Naive thymus-derived CD4-positive, alpha-beta T cell (primary cell): ENCODE data around the gene EIF4G3. TPM values are rescaled to one million over a fixed set of nuclear protein-coding genes. Genes with fewer than 3 reads are reported as not detected.
"Not testable (repeated sequence)": the region's sequence is repeated elsewhere in the genome, so short reads cannot be mapped to it uniquely, and the experiment has no call there.

Source experiments
- ATAC-seq: fragments of 150-1000 bp; cut with Tn5 transposase; 2 replicates; pipeline ENCODE4 v1.10.0; 2021; ENCODE audit warnings: mild to moderate bottlenecking, moderate library complexity
- CTCF ChIA-PET: fragments of 350-600 bp; sonication (Branson Sonifier 250); formaldehyde crosslinking; loops from one replicate; lab custom pipeline; 2021; ENCODE audit warnings: antibody characterized with exemption; lab: Charles Lee
- POLR2A ChIA-PET: fragments of 350-600 bp; sonication (Branson Sonifier 250); formaldehyde crosslinking; loops from one replicate; lab custom pipeline; 2021; ENCODE audit warnings: antibody characterized with exemption, inconsistent platforms; lab: Charles Lee
- DNase-seq, 9 donors: peaks; one replicate each; pipeline versions ENCODE4 v3.0.0 to v3.0.0-alpha.2; 2020 to 2022; ENCODE audit warnings: mixed read lengths in 1 of 9
- H3K27ac ChIP-seq: one replicate; pipeline ENCODE4 v1.7.0; 2013; ENCODE audit warnings: mild to moderate bottlenecking, low read depth, low read length, moderate library complexity
- H3K27me3 ChIP-seq, 2 donors: one replicate each; pipeline ENCODE4 v1.7.0; 2013; ENCODE audit warnings: low read length in 2 of 2, mild to moderate bottlenecking in 2 of 2, moderate library complexity in 2 of 2; ENCODE audit not compliant: control insufficient read depth in 2 of 2, insufficient read depth in 2 of 2
- H3K36me3 ChIP-seq, 3 experiments: 1 replicate in 2 of 3; 2 replicates in 1 of 3; pipeline ENCODE4 v1.7.0; 2013; ENCODE audit warnings: low read length in 3 of 3, mild to moderate bottlenecking in 3 of 3, moderate library complexity in 1 of 3; ENCODE audit not compliant: insufficient read depth in 3 of 3, control insufficient read depth in 2 of 3
- H3K4me1 ChIP-seq, 2 donors: one replicate each; pipeline ENCODE4 v1.7.0; 2013; ENCODE audit warnings: low read length in 2 of 2, mild to moderate bottlenecking in 2 of 2, moderate library complexity in 1 of 2; ENCODE audit not compliant: control insufficient read depth in 2 of 2, insufficient read depth in 2 of 2
- H3K4me3 ChIP-seq: 2 replicates; pipeline ENCODE4 v1.7.0; 2013; ENCODE audit warnings: mild to moderate bottlenecking, low read length
- H3K9me3 ChIP-seq, 3 experiments: 1 replicate in 2 of 3; 2 replicates in 1 of 3; pipeline ENCODE4 v1.7.0; 2013; ENCODE audit warnings: low read length in 3 of 3; ENCODE audit not compliant: control insufficient read depth in 2 of 3
- H3K27ac Mint-ChIP-seq, 9 donors: one replicate each; pipeline ENCODE4 v1.8.0; 2020 to 2022; ENCODE audit warnings: mixed read lengths in 9 of 9, mild to moderate bottlenecking in 8 of 9, moderate library complexity in 5 of 9, inconsistent platforms in 2 of 9
- H3K27me3 Mint-ChIP-seq, 5 donors: one replicate each; pipeline ENCODE4 v1.8.0; 2021 to 2022; ENCODE audit warnings: mixed read lengths in 5 of 5, mild to moderate bottlenecking in 1 of 5
- H3K36me3 Mint-ChIP-seq, 5 donors: one replicate each; pipeline ENCODE4 v1.8.0; 2020 to 2022; ENCODE audit warnings: mixed read lengths in 5 of 5, mild to moderate bottlenecking in 3 of 5, inconsistent platforms in 1 of 5
- H3K4me1 Mint-ChIP-seq, 7 donors: one replicate each; pipeline ENCODE4 v1.8.0; 2020 to 2022; ENCODE audit warnings: mixed read lengths in 7 of 7, mild to moderate bottlenecking in 3 of 7, inconsistent platforms in 1 of 7
- H3K4me3 Mint-ChIP-seq, 10 donors: one replicate each; pipeline ENCODE4 v1.8.0; 2020 to 2022; ENCODE audit warnings: mild to moderate bottlenecking in 10 of 10, mixed read lengths in 10 of 10, moderate library complexity in 6 of 10, inconsistent platforms in 2 of 10
- H3K9me3 Mint-ChIP-seq, 11 donors: one replicate each; pipeline ENCODE4 v1.8.0; 2020 to 2022; ENCODE audit warnings: mixed read lengths in 11 of 11, mild to moderate bottlenecking in 4 of 11, inconsistent platforms in 1 of 11, moderate library complexity in 1 of 11
- intact Hi-C, 2 donors: fragments of 100-400 bp; cut with micrococcal nuclease; formaldehyde crosslinking; loops; one replicate each; pipeline ENCODE4 v1.15.1; 2023
- polyA plus RNA-seq, 2 donors: library from polyadenylated mRNA; unstranded; fragments of 300-500 nt; fragmentation: Illumina TruSeq; gene quantifications; one replicate each; pipeline ENCODE4 v1.2.3, GENCODE V29; 2021
- total RNA-seq, 6 experiments: library from RNA in 5 of 6; stranded (reverse) in 5 of 6; gene quantifications; 1 replicate in 5 of 6; 2 replicates in 1 of 6; pipeline ENCODE4 v1.2.3 and lab custom pipeline; 2021 to 2026

The EIF4G3 gene
- total and polyA plus RNA-seq, 7 experiments from 2014 or later: 3.3 to 46.3 (median 16.4) TPM

GRCh38 chr1:21143138-21143537, 33.6 kb downstream of the EIF4G3 start:
- H3K4me3 ChIP-seq: no peak overlapping the region
- Mint-ChIP-seq H3K9me3 (no peaks in the 10 kb centered on the region), H3K4me3 (no peak overlapping the region), H3K27ac (no peak overlapping the region), H3K4me1 (peaks cover 0 to 2% (median 0%) of the 10 kb centered on the region in 7 donors), H3K27me3 (no peaks in the 10 kb centered on the region), H3K36me3 (peaks cover 0 to 11% (median 6%) of the 10 kb centered on the region in 5 donors)
- POLR2A ChIA-PET: no interaction called here
- CTCF ChIA-PET: no interaction called here
- H3K36me3 ChIP-seq: peaks cover 0 to 4% (median 0%) of the 10 kb centered on the region in 3 experiments
- H3K27me3 ChIP-seq: no peaks in the 10 kb centered on the region
- ATAC-seq: no peak
- no peaks in the 10 kb centered on the region for H3K4me1 ChIP-seq
- no peak overlapping the region for H3K27ac ChIP-seq
- DNase-seq: no peak
- H3K9me3 ChIP-seq: no peaks in the 10 kb centered on the region
- intact Hi-C loops: no loop called here

GRCh38 chr1:21141030-21141429, 35.7 kb downstream of the EIF4G3 start:
- intact Hi-C loops: no loop called here
- H3K9me3 ChIP-seq: no peaks in the 10 kb centered on the region
- Mint-ChIP-seq H3K4me3 (no peak overlapping the region), H3K36me3 (peaks cover 0 to 19% (median 9%) of the 10 kb centered on the region in 5 donors), H3K9me3 (no peaks in the 10 kb centered on the region), H3K27ac (no peak overlapping the region), H3K27me3 (no peaks in the 10 kb centered on the region), H3K4me1 (peaks cover 0 to 3% (median 0%) of the 10 kb centered on the region in 7 donors)
- no peak for DNase-seq
- ATAC-seq: no peak
- no peaks in the 10 kb centered on the region for H3K27me3 ChIP-seq
- ChIA-PET CTCF (interaction anchor here (0.9 kb wide), 1 partner anchor 25 kb away, joined by 4 read pairs; no protein-coding TSS in a partner anchor), POLR2A (no interaction called here)
- H3K36me3 ChIP-seq: peaks cover 0 to 6% (median 0%) of the 10 kb centered on the region in 3 experiments
- H3K27ac ChIP-seq: no peak overlapping the region
- no peak overlapping the region for H3K4me3 ChIP-seq
- H3K4me1 ChIP-seq: no peaks in the 10 kb centered on the region

GRCh38 chr1:21139601-21140000, 37.1 kb downstream of the EIF4G3 start:
- ATAC-seq (no peak), DNase-seq (no peak)
- Mint-ChIP-seq H3K9me3 (no peaks in the 10 kb centered on the region), H3K36me3 (peaks cover 0 to 24% (median 7%) of the 10 kb centered on the region in 5 donors), H3K4me3 (no peak overlapping the region), H3K27me3 (no peaks in the 10 kb centered on the region), H3K27ac (no peak overlapping the region), H3K4me1 (peaks cover 0 to 3% (median 0%) of the 10 kb centered on the region in 7 donors)
- H3K27me3 ChIP-seq: no peaks in the 10 kb centered on the region
- H3K27ac ChIP-seq: no peak overlapping the region
- no peak overlapping the region for H3K4me3 ChIP-seq
- ChIA-PET CTCF (no interaction called here), POLR2A (interaction anchor here (0.5 kb wide), 1 partner anchor 1979 kb away, joined by 4 read pairs; no protein-coding TSS in a partner anchor)
- intact Hi-C loops: no loop called here
- H3K9me3 ChIP-seq: no peaks in the 10 kb centered on the region
- peaks cover 0 to 6% (median 0%) of the 10 kb centered on the region in 3 experiments for H3K36me3 ChIP-seq
- H3K4me1 ChIP-seq: no peaks in the 10 kb centered on the region

- H3K4me3 Mint-ChIP-seq: not testable (repeated sequence)
Observed at GRCh38 chr1:21136344-21136743, 40.4 kb downstream of the EIF4G3 start.

GRCh38 chr1:21131200-21131599, 45.5 kb downstream of the EIF4G3 start:
- Histone ChIP-seq H3K4me3 (no peak overlapping the region), H3K27me3 (no peaks in the 10 kb centered on the region), H3K9me3 (no peaks in the 10 kb centered on the region), H3K27ac (no peak overlapping the region), H3K36me3 (peaks cover 0 to 3% (median 0%) of the 10 kb centered on the region in 3 experiments), H3K4me1 (no peaks in the 10 kb centered on the region)
- peaks cover 0 to 37% (median 8%) of the 10 kb centered on the region in 5 donors for H3K36me3 Mint-ChIP-seq
- peaks cover 0 to 7% (median 0%) of the 10 kb centered on the region in 11 donors for H3K9me3 Mint-ChIP-seq
- ATAC-seq (no peak), DNase-seq (no peak)
- no peak overlapping the region for H3K27ac Mint-ChIP-seq
- no peak overlapping the region for H3K4me3 Mint-ChIP-seq
- no peaks in the 10 kb centered on the region for H3K4me1 Mint-ChIP-seq
- ChIA-PET CTCF (no interaction called here), POLR2A (no interaction called here)
- intact Hi-C loops: no loop called here
- H3K27me3 Mint-ChIP-seq: no peaks in the 10 kb centered on the region

More at GRCh38 chr1:21136344-21136743, 40.4 kb downstream of the EIF4G3 start:
- H3K4me3 ChIP-seq, H3K4me1 Mint-ChIP-seq, ATAC-seq, H3K27me3 ChIP-seq, intact Hi-C loops, H3K36me3 ChIP-seq, H3K27ac Mint-ChIP-seq, H3K27me3 Mint-ChIP-seq, POLR2A ChIA-PET, H3K9me3 Mint-ChIP-seq, CTCF ChIA-PET, DNase-seq, H3K27ac ChIP-seq, H3K9me3 ChIP-seq, H3K4me1 ChIP-seq: not testable (repeated sequence)
- H3K36me3 Mint-ChIP-seq: peaks cover 0 to 25% (median 7%) of the 10 kb centered on the region in 5 donors

- Histone ChIP-seq H3K27me3 (no peaks in the 10 kb centered on the region), H3K27ac (no peak overlapping the region), H3K4me3 (no peak overlapping the region), H3K36me3 (no peaks in the 10 kb centered on the region), H3K9me3 (no peaks in the 10 kb centered on the region), H3K4me1 (no peaks in the 10 kb centered on the region)
- H3K27ac Mint-ChIP-seq: peak overlapping the region in 1 of 9 donors; percentile 51
- intact Hi-C loops: no loop called here
- no peaks in the 10 kb centered on the region for H3K27me3 Mint-ChIP-seq
- H3K36me3 Mint-ChIP-seq: peaks cover 0 to 35% (median 8%) of the 10 kb centered on the region in 5 donors
- ATAC-seq: no peak
- no peak overlapping the region for H3K4me3 Mint-ChIP-seq
- H3K9me3 Mint-ChIP-seq: peaks cover 0 to 7% (median 0%) of the 10 kb centered on the region in 11 donors
- ChIA-PET POLR2A (no interaction called here), CTCF (no interaction called here)
- DNase-seq: no peak
- H3K4me1 Mint-ChIP-seq: no peaks in the 10 kb centered on the region
Observed at GRCh38 chr1:21129407-21129806, 47.3 kb downstream of the EIF4G3 start.

- no peak for DNase-seq
- H3K4me1 Mint-ChIP-seq: peaks cover 0 to 10% (median 0%) of the 10 kb centered on the region in 7 donors
- Histone ChIP-seq H3K4me1 (no peaks in the 10 kb centered on the region), H3K36me3 (no peaks in the 10 kb centered on the region), H3K27me3 (no peaks in the 10 kb centered on the region), H3K4me3 (no peak overlapping the region), H3K9me3 (no peaks in the 10 kb centered on the region), H3K27ac (no peak overlapping the region)
- H3K27me3 Mint-ChIP-seq: no peaks in the 10 kb centered on the region
- ATAC-seq: no peak
- H3K36me3 Mint-ChIP-seq: peaks cover 0 to 39% (median 15%) of the 10 kb centered on the region in 5 donors
- no peak overlapping the region for H3K27ac Mint-ChIP-seq
- H3K4me3 Mint-ChIP-seq: no peak overlapping the region
- intact Hi-C loops: no loop called here
- POLR2A ChIA-PET: no interaction called here
- peaks cover 0 to 6% (median 0%) of the 10 kb centered on the region in 11 donors for H3K9me3 Mint-ChIP-seq
- CTCF ChIA-PET: no interaction called here
Observed at GRCh38 chr1:21126324-21126723, 50.4 kb downstream of the EIF4G3 start.
